Mesenchymal stem cell (in vitro differentiated cells and primary cell): ENCODE measurements around the gene CHST11.

Source experiments
- DNase-seq: peaks from one replicate; pipeline ENCODE4 v3.0.0-alpha.2; 2013
- H2AFZ ChIP-seq: one replicate; pipeline ENCODE4 v1.6.1; 2013; ENCODE audit warnings: low read depth, mild to moderate bottlenecking, control low read depth, inconsistent platforms, low read length, moderate library complexity
- H2AK5ac ChIP-seq: 2 replicates; pipeline ENCODE4 v1.6.1; 2013; ENCODE audit warnings: low read length, moderate library complexity, mild to moderate bottlenecking, inconsistent platforms; ENCODE audit not compliant: severe bottlenecking
- H2BK120ac ChIP-seq: one replicate; pipeline ENCODE4 v1.6.1; 2013; ENCODE audit warnings: low read depth, mild to moderate bottlenecking, inconsistent platforms, low read length, moderate library complexity
- H2BK12ac ChIP-seq, 2 experiments: one replicate each; pipeline ENCODE4 v1.6.1; 2013; ENCODE audit warnings: inconsistent platforms in 2 of 2, low read length in 2 of 2, mild to moderate bottlenecking in 2 of 2, moderate library complexity in 2 of 2, control low read depth in 1 of 2
- H2BK15ac ChIP-seq: one replicate; pipeline ENCODE4 v1.6.1; 2013; ENCODE audit warnings: mild to moderate bottlenecking, low read depth, inconsistent platforms; ENCODE audit not compliant: poor library complexity, severe bottlenecking
- H2BK5ac ChIP-seq: 2 replicates; pipeline ENCODE4 v1.6.1; 2013; ENCODE audit warnings: low read depth, mild to moderate bottlenecking, low read length, control low read depth, inconsistent platforms; ENCODE audit not compliant: poor library complexity, severe bottlenecking
- H3K14ac ChIP-seq, 2 experiments: one replicate each; pipeline ENCODE4 v1.6.1; 2013; ENCODE audit warnings: inconsistent platforms in 2 of 2, low read length in 2 of 2, control low read depth in 1 of 2, mild to moderate bottlenecking in 1 of 2, moderate library complexity in 1 of 2
- H3K18ac ChIP-seq, 2 experiments: one replicate each; pipeline ENCODE4 v1.6.1; 2013; ENCODE audit warnings: inconsistent platforms in 2 of 2, low read length in 2 of 2, control low read depth in 1 of 2, low read depth in 1 of 2, mild to moderate bottlenecking in 1 of 2
- H3K23ac ChIP-seq, 2 experiments: one replicate each; pipeline ENCODE4 v1.6.1; 2013; ENCODE audit warnings: inconsistent platforms in 2 of 2, low read length in 2 of 2, mild to moderate bottlenecking in 2 of 2, moderate library complexity in 2 of 2, control low read depth in 1 of 2
- H3K27ac ChIP-seq: 2 replicates; pipeline ENCODE4 v1.5.1; 2013; ENCODE audit warnings: mild to moderate bottlenecking, moderate library complexity, low read length, control low read depth, inconsistent platforms; ENCODE audit not compliant: poor library complexity, severe bottlenecking
- H3K27me3 ChIP-seq, 2 experiments: 2 replicates each; pipeline versions ENCODE4 v1.6.1 to v1.7.0; 2013; ENCODE audit warnings: low read length in 2 of 2, mild to moderate bottlenecking in 2 of 2, moderate library complexity in 2 of 2, control low read depth in 1 of 2, inconsistent platforms in 1 of 2; ENCODE audit not compliant: control insufficient read depth in 1 of 2, insufficient read depth in 1 of 2
- H3K36me3 ChIP-seq, 2 experiments: 2 replicates each; pipeline versions ENCODE4 v1.6.1 to v1.7.0; 2013; ENCODE audit warnings: low read length in 2 of 2, control low read depth in 1 of 2, inconsistent platforms in 1 of 2, low read depth in 1 of 2, mild to moderate bottlenecking in 1 of 2; ENCODE audit not compliant: insufficient read depth in 2 of 2, control insufficient read depth in 1 of 2
- H3K4ac ChIP-seq, 2 experiments: one replicate each; pipeline ENCODE4 v1.6.1; 2013; ENCODE audit warnings: inconsistent platforms in 2 of 2, low read length in 2 of 2, mild to moderate bottlenecking in 2 of 2, moderate library complexity in 2 of 2, control low read depth in 1 of 2, low read depth in 1 of 2
- H3K4me1 ChIP-seq: 2 replicates; pipeline ENCODE4 v1.6.1; 2013; ENCODE audit warnings: low read depth, low read length, control low read depth; ENCODE audit not compliant: control insufficient read depth, insufficient read depth
- H3K4me2 ChIP-seq: 2 replicates; pipeline ENCODE4 v1.6.1; 2013; ENCODE audit warnings: low read length, mild to moderate bottlenecking, inconsistent platforms; ENCODE audit not compliant: poor library complexity, severe bottlenecking
- H3K4me3 ChIP-seq, 2 experiments: 2 replicates each; pipeline versions ENCODE4 v1.5.1 to v1.7.0; 2013; ENCODE audit warnings: low read length in 2 of 2, mild to moderate bottlenecking in 2 of 2, control low read depth in 1 of 2, low read depth in 1 of 2; ENCODE audit not compliant: insufficient read depth in 1 of 2
- H3K79me1 ChIP-seq: replicated peaks from 2 replicates; pipeline ENCODE4 v1.6.1; 2013; ENCODE audit warnings: mild to moderate bottlenecking, control low read depth, low read length, inconsistent platforms; ENCODE audit not compliant: poor library complexity, severe bottlenecking
- H3K9ac ChIP-seq: 2 replicates; pipeline ENCODE4 v1.7.0; 2013; ENCODE audit warnings: mild to moderate bottlenecking, low read length, moderate library complexity
- H3K9me3 ChIP-seq: 2 replicates; pipeline ENCODE4 v1.7.0; 2013; ENCODE audit warnings: mild to moderate bottlenecking, low read length; ENCODE audit not compliant: control insufficient read depth
- H4K8ac ChIP-seq: one replicate; pipeline ENCODE4 v1.6.1; 2013; ENCODE audit warnings: inconsistent platforms, mild to moderate bottlenecking, low read length, moderate library complexity
- H4K91ac ChIP-seq: one replicate; pipeline ENCODE4 v1.6.1; 2013; ENCODE audit warnings: mild to moderate bottlenecking, low read length, inconsistent platforms
- WGBS: methylation state at CpG from one replicate; pipeline ENCODE4 v1.1.7; 2013; ENCODE audit warnings: mixed read lengths; 5-methylcytosine and 5-hydroxymethylcytosine counted together

Gene CHST11

DNA sequence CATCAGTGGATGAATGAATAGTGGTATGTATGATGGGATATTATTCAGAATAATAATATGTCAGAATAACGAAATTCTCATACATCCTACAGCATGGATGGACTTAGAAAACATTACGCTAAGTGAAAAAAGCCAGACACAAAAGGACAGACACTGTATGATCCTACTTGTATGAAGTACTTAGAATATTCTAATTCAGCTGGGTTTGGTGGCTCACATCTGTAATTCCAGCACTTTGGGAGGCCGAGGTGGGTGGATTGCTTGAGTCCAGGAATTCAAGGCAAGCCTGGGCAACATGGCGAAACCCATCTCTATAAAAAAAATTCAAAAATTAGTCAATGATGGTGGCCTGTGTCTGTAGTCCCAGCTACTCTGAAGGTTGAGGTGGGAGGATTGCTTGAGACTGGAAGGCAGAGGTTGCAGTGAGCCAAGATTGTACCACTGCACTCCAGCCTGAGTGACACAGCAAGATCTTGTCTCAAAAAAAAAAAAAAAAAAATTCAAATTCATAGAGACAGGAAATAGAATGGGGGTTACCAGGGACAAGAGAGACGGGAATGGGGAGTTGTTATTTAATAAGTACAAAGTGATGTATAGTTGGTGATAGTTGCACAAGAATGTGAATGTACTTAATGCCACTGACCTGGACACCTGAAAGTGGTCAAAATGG, 132.3 kb downstream of the CHST11 start:
- Histone ChIP-seq H2BK15ac (no peak overlapping the region), H4K91ac (no peak overlapping the region), H2BK5ac (no peak overlapping the region), H2AK5ac (no peak overlapping the region), H3K4me1 (peaks cover 6% of the 10 kb centered on the region), H3K4me3 (no peak overlapping the region), H3K23ac (no peak overlapping the region), H3K36me3 (no peaks in the 10 kb centered on the region), H3K27me3 (no peaks in the 10 kb centered on the region), H3K18ac (no peak overlapping the region), H3K9me3 (no peaks in the 10 kb centered on the region), H2AFZ (no peak overlapping the region), H3K4ac (no peak overlapping the region), H3K27ac (no peak overlapping the region), H2BK12ac (no peak overlapping the region), H3K9ac (no peak overlapping the region), H3K14ac (no peak overlapping the region), H3K4me2 (no peak overlapping the region), H4K8ac (no peak overlapping the region), H2BK120ac (no peak overlapping the region), H3K79me1 (peaks cover 2% of the 10 kb centered on the region)
- WGBS, result 86% methylated on average over 4 of the region's 5 CpGs
- no peak for DNase-seq

DNA sequence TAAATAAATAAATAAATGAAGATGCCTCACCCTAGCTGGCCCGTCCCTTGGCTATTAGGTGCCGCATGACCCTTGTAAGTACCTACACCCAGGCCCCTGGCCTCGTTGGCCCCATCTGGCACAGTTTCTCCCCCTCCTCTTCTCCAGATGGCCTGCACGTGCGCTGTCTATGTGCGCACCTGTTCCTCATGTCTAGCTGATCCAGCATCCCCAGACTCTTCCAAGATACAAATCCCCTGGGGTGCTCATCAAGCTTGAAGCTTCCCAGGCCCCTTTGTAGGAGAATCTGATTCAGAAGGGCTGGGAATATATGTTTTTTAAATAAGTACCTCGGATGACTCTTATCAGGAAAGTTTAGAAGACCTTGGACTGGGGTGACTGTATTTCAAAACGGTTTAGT, 133.3 kb downstream of the CHST11 start:
- Histone ChIP-seq H2BK12ac (no peak overlapping the region), H2AFZ (no peak overlapping the region), H3K27me3 (no peaks in the 10 kb centered on the region), H3K27ac (no peak overlapping the region), H3K9me3 (no peaks in the 10 kb centered on the region), H3K9ac (no peak overlapping the region), H3K23ac (no peak overlapping the region), H2BK5ac (no peak overlapping the region), H3K14ac (no peak overlapping the region), H3K36me3 (no peaks in the 10 kb centered on the region), H3K4me3 (no peak overlapping the region), H2BK120ac (no peak overlapping the region), H4K91ac (no peak overlapping the region), H3K18ac (no peak overlapping the region), H3K4ac (no peak overlapping the region), H3K4me2 (no peak overlapping the region), H2AK5ac (no peak overlapping the region), H3K4me1 (peaks cover 6% of the 10 kb centered on the region), H3K79me1 (peaks cover 2% of the 10 kb centered on the region), H2BK15ac (no peak overlapping the region), H4K8ac (no peak overlapping the region)
- 93% methylated on average over 7 of the region's 8 CpGs for WGBS
- no peak for DNase-seq

DNA sequence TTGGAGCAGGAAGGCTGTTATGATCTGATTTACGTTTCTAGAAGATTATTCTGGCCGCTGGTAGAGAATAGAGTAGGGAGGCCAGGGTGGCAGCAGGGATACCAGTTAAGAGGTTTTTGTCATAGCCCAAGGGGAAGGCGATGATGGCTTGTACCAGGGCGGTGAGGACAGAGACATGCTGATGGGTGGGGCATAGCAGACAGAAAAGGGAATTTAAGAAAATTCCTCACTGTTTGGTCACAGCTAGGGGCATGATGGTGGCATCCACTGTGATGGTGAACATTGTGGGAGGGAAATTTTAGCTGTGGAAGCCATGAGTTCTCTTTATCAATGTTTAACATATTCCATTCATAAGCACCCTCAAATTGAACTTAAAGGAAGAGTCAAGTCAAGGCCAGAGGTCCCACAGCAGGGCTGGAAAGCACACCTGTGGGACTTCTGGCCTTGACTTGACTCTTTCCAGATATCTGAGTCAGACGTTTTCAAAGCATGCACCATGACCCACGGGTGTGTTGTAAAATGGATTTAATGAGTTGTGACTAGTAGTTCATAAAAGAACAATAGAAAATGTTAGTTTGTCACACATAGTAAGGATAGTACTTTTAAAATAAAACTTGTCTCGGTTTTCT, 134.6 kb downstream of the CHST11 start:
- Histone ChIP-seq H2BK5ac (no peak overlapping the region), H3K27ac (no peak overlapping the region), H3K9me3 (no peaks in the 10 kb centered on the region), H3K23ac (no peak overlapping the region), H3K14ac (no peak overlapping the region), H3K9ac (no peak overlapping the region), H3K4me2 (no peak overlapping the region), H2AFZ (no peak overlapping the region), H3K79me1 (peaks cover 2% of the 10 kb centered on the region), H4K91ac (no peak overlapping the region), H3K4ac (no peak overlapping the region), H3K4me3 (no peak overlapping the region), H3K36me3 (no peaks in the 10 kb centered on the region), H2AK5ac (no peak overlapping the region), H4K8ac (no peak overlapping the region), H2BK120ac (no peak overlapping the region), H3K27me3 (peaks cover 0 to 8% of the 10 kb centered on the region in 2 experiments), H3K4me1 (peaks cover 6% of the 10 kb centered on the region), H3K18ac (no peak overlapping the region), H2BK12ac (no peak overlapping the region), H2BK15ac (no peak overlapping the region)
- no peak for DNase-seq
- 87% methylated on average over 5 of the region's 7 CpGs for WGBS

DNA sequence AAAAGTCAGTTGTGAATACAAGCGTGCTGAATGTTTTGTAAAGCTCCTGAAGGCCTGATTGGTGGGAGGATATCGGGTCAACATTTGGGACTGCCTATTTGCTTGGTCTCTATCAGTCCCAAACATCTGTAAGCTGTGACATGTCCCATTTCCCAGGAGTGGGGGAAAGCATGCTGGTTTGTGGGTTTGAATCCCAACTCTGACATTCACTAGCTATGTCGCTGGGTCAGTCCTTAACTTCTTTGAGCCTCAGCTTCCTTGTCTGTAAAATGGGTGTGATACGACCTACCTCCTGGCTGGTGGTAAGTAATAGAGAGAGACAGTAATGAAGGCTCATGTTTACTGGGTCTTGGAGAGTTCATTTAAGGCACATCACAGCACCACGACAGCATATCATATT, 136.7 kb downstream of the CHST11 start:
- peak overlapping the region; percentile 38 for H2BK15ac ChIP-seq
- H4K8ac ChIP-seq, result peak overlapping the region; percentile 57
- no peak overlapping the region for H3K18ac ChIP-seq
- no peak overlapping the region for H3K27ac ChIP-seq
- DNase-seq, result no peak
- H3K27me3 ChIP-seq, result peaks cover 0 to 11% of the 10 kb centered on the region in 2 experiments
- no peak overlapping the region for H3K9ac ChIP-seq
- H3K4me1 ChIP-seq, result peaks cover 3% of the 10 kb centered on the region
- no peak overlapping the region for H3K4me2 ChIP-seq
- WGBS, result 96% methylated on average over 4 of the region's 5 CpGs
- H3K4ac ChIP-seq, result no peak overlapping the region
- no peaks in the 10 kb centered on the region for H3K36me3 ChIP-seq
- H2BK120ac ChIP-seq, result no peak overlapping the region
- no peak overlapping the region for H2AFZ ChIP-seq
- no peaks in the 10 kb centered on the region for H3K79me1 ChIP-seq
- H2BK5ac ChIP-seq, result no peak overlapping the region
- no peak overlapping the region for H3K4me3 ChIP-seq
- H3K23ac ChIP-seq, result no peak overlapping the region
- no peak overlapping the region for H4K91ac ChIP-seq
- H2BK12ac ChIP-seq, result no peak overlapping the region
- H3K14ac ChIP-seq, result no peak overlapping the region
- no peaks in the 10 kb centered on the region for H3K9me3 ChIP-seq
- H2AK5ac ChIP-seq, result no peak overlapping the region
